Panc1 (cell line): ENCODE measurements around the gene PTPRK.

Experiments
- POLR2AphosphoS5 ChIP-seq: IDR thresholded peaks from 2 replicates; pipeline ENCODE4 v1.6.1; 2012; ENCODE audit warnings: mild to moderate bottlenecking, low read depth, low read length, moderate library complexity
- TF ChIP-seq, protein P1 (sequence below): fragments of 450-650 bp; IDR thresholded peaks from 2 replicates; pipeline ENCODE4 v1.5.1; 2017; ENCODE audit warnings: mild to moderate bottlenecking

DNA sequence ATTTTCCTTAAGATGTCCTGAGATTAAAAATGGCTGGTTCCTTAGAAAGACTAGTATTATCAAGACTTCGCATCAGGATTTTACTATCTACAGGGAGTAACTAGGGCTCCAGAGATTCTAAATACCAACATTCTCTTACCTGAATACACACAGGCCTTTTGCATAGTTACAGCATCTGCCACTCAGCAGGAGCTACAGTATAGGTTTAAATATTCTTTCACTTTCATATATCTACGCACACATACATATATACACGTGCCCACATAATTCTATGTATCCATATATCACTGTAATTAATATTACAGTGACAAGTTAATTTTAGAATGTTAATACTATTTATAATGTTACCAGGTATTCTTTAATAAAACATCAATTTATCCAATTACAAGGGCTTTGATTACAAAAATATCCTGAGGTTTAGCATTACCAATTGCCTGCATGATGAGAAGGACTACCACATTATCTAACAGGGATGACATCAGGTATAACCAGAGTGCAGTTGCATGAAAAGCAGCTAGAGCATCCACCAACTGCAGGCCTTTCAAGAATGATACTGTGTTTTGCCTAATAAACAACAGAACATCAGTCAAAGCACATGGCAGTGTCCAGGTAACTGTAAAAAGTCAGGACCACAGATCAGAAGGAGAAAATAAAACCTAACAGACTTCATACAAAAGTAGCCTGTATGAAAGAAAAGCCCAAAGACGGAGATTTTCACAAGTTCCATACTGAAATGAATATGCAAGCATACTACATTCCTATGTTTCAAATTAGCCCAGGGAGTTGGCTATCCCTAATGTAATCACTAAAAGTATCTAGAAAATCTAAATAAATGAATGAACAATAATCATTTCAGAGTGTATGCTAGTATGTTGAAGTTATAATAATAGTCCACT, 268.7 kb downstream of the PTPRK start:
- TF ChIP-seq, protein P1, sequence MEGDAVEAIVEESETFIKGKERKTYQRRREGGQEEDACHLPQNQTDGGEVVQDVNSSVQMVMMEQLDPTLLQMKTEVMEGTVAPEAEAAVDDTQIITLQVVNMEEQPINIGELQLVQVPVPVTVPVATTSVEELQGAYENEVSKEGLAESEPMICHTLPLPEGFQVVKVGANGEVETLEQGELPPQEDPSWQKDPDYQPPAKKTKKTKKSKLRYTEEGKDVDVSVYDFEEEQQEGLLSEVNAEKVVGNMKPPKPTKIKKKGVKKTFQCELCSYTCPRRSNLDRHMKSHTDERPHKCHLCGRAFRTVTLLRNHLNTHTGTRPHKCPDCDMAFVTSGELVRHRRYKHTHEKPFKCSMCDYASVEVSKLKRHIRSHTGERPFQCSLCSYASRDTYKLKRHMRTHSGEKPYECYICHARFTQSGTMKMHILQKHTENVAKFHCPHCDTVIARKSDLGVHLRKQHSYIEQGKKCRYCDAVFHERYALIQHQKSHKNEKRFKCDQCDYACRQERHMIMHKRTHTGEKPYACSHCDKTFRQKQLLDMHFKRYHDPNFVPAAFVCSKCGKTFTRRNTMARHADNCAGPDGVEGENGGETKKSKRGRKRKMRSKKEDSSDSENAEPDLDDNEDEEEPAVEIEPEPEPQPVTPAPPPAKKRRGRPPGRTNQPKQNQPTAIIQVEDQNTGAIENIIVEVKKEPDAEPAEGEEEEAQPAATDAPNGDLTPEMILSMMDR: no peak
- TF ChIP-seq POLR2AphosphoS5: no peak
